Measurements from ENCODE around the gene MRC1.

Gene MRC1

GRCh38 chr10:17848646-17849045, 39.5 kb downstream of the MRC1 start:
- DNase-seq, result no peak

GRCh38 chr10:17850501-17850900, 41.4 kb downstream of the MRC1 start:
- DNase-seq, result no peak

- DNase-seq, result no peak
Measured at GRCh38 chr10:17851611-17852010, 42.5 kb downstream of the MRC1 start.

GRCh38 chr10:17854044-17854652, 45.0 kb downstream of the MRC1 start:
- DNase-seq, result no peak

- no peak for DNase-seq
Measured at GRCh38 chr10:17857040-17857439, 47.9 kb downstream of the MRC1 start.

GRCh38 chr10:17859492-17860156, 50.5 kb downstream of the MRC1 start:
- no peak for DNase-seq

- no peak for DNase-seq
Measured at GRCh38 chr10:17861760-17862159, 52.6 kb downstream of the MRC1 start.

- DNase-seq, result no peak
Measured at GRCh38 chr10:17865351-17865750, 56.2 kb downstream of the MRC1 start.

GRCh38 chr10:17866346-17866745, 57.2 kb downstream of the MRC1 start:
- DNase-seq, result no peak

GRCh38 chr10:17867056-17867455, 57.9 kb downstream of the MRC1 start:
- no peak for DNase-seq

- DNase-seq, result no peak
Measured at GRCh38 chr10:17871036-17871435, 61.9 kb downstream of the MRC1 start.

GRCh38 chr10:17872191-17873091, 63.3 kb downstream of the MRC1 start:
- no peak for DNase-seq

GRCh38 chr10:17873946-17874345, 64.8 kb downstream of the MRC1 start:
- no peak for DNase-seq

- DNase-seq, result no peak
Measured at GRCh38 chr10:17877121-17877520, 68.0 kb downstream of the MRC1 start.

GRCh38 chr10:17878896-17879295, 69.7 kb downstream of the MRC1 start:
- DNase-seq, result no peak

- DNase-seq, result no peak
Measured at GRCh38 chr10:17880601-17881000, 71.5 kb downstream of the MRC1 start.

- no peak for DNase-seq
Measured at GRCh38 chr10:17882557-17882956, 73.4 kb downstream of the MRC1 start.

GRCh38 chr10:17883621-17884020, 74.5 kb downstream of the MRC1 start:
- DNase-seq, result no peak

- DNase-seq, result no peak
Measured at GRCh38 chr10:17888189-17888588, 79.0 kb downstream of the MRC1 start.

GRCh38 chr10:17891435-17891834, 82.3 kb downstream of the MRC1 start:
- DNase-seq, result no peak

GRCh38 chr10:17904564-17904963, 95.4 kb downstream of the MRC1 start:
- no peak for DNase-seq

GRCh38 chr10:17905491-17905890, 96.3 kb downstream of the MRC1 start:
- DNase-seq, result no peak

GRCh38 chr10:17906002-17906401, 96.9 kb downstream of the MRC1 start:
- DNase-seq, result no peak

GRCh38 chr10:17907641-17908040, 98.5 kb downstream of the MRC1 start:
- DNase-seq, result no peak

All from activated CD4-positive, alpha-beta T cell treated with anti-CD3 and anti-CD28 coated beads for 48 hours (primary cell).